GM19452 (cell line): ENCODE measurements around the gene MICAL3.

Source experiments
- ATAC-seq: cut with Tn5 transposase; IDR thresholded peaks from one replicate; pipeline ENCODE4 v1.9.1; 2021; ENCODE audit not compliant: unreplicated experiment

The MICAL3 gene

GRCh38 chr22:17825876-17826550 lies 198.3 kb downstream of the MICAL3 start:
- no peak for ATAC-seq

DNA sequence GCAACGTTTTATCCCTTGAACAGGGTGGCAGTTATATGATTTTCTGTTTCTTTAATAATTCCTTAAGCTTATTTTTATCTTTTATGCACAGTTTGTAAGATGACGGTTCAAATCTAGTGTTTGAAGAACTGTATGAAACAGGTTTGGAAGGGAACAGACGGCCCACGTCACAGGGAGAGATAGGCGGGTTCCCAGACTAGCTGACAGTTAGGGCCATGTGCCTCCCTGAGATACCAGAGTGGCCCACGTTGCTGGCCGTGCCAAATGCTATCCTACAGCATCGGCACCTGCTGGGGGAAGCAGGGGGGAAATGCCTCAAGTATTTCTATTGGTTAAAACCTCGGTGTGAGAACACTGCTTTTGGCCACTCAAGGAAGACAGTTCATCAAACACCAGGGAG lies 199.9 kb downstream of the MICAL3 start:
- ATAC-seq, result no peak

DNA sequence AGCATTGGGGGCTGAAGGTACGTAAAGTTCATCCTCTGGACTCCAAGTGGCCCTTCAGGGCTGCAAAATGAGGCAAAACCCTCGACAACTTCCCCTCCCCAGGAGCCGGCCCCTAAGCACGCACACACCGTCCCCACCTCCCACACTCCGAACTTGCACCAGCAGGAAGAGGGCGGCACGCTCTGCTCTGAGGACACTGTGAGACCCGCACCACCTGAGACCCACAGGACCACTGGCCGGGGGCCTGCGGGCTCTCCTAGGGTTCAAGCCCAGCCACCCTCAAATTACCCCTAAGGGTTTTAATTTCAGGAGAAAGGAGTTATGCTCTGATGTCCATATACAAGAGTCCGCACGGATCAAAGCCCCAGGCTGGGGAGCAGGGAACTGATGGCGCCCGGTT lies 200.4 kb downstream of the MICAL3 start:
- no peak for ATAC-seq

DNA sequence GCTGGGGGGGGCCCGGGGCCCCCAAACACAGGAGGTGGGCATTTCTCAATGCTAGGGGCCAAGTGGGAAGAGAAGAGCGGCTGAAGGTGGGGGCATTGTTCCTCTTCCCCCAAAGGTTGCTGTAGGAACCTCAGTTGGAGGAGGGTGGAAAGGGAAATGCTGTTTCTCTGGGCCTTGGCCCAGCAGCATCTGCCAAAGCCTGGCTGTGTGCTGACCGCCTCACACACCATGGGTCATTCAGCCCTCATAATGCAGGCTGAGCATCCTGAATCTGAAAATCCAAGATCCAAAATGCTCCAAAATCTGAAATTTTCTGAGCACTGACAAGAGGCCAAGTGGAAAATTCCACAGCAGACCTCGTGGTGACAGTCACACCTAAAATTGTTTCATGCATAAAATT lies 201.1 kb downstream of the MICAL3 start:
- ATAC-seq, result no peak

- ATAC-seq, result no peak
Measured at GRCh38 chr22:17822087-17822486, 202.3 kb downstream of the MICAL3 start.

DNA sequence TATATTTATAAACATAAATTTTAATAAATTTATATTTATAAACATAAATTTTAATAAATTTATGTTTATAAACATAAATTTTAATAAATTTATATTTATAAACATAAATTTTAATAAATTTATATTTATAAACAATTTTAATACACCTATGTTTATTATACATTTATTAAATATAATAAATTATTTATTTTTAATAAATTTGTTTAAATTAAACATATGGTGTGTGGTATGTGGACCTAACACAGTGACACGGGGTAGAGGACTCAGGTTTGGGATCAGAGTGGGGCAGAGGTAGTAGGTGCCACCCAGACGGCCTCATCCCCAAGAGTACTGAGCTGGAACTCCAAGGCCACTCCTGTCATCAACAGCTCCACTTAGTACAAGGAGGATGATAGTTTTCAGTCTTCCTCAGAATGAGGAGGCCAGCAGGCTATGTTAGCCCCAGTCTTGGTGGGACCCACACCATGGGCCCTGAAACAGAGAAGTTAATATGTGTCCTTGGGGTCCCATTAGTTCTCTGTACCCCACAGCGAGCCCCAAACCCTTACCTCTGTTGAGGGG lies 203.4 kb downstream of the MICAL3 start:
- no peak for ATAC-seq

- ATAC-seq, result no peak
Measured at GRCh38 chr22:17818649-17819048, 205.7 kb downstream of the MICAL3 start.

DNA sequence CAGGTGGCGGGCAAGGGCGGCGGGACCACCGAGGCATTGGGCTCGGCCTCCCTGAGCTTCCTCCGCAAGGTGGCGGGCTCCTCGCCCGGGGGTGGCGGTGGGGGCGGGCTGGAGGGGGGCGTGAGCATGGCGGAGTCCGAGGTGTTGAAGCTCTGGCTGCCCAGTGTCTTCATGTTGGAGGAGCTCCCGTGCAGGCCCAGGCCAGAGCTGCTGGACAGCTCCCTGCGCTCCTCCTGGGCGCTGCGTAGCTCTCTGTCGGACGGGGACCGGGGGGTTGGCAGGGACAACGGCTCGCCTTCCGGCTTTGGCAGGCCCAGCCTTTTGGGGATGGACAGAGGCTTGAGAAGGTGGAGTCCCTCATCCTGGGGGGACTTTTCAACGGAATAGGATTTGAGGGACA lies 206.2 kb downstream of the MICAL3 start:
- no peak for ATAC-seq

GRCh38 chr22:17817511-17818065 lies 206.8 kb downstream of the MICAL3 start:
- no peak for ATAC-seq

DNA sequence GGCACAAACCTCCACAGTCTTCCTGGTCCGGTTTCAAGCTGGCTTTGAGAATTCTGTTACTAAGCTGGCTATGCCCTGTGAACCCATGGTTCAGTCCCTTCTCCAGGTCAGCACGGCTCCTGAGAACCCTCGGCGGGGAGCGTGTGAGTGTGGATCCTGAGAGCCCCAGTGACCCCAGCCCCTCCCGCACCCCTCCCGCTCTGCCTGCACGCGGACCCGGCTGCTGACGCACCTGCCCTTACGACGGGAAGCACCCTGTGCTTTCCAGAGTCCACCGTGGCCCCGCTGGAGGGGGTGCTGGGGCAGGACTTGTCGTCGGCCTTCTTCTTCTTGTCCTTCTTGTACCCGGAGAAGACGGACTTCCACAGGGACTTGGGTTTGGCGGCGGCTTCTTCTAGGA lies 207.3 kb downstream of the MICAL3 start:
- no peak for ATAC-seq

DNA sequence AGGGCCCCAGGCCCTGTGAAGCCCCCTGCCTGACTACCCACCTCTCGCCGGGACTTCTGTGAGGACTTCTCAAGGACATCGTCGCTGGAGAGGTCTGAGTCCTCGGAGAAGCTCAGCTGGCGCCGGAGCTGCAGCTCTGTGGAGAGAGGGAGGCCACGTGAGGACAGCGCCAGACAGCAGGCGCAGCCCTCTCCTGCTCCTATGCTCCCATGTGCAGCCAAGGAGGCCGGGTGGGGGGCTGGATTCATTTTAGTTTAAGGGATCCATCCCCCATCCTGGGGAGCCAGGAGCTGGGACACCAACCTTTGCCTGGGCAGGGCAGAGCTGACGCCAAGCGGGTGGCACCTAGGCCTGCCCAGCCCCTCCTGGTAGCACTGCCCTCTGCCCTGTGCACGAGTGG lies 207.7 kb downstream of the MICAL3 start:
- ATAC-seq, result no peak

GRCh38 chr22:17815703-17816254 lies 208.6 kb downstream of the MICAL3 start:
- ATAC-seq, result no peak

DNA sequence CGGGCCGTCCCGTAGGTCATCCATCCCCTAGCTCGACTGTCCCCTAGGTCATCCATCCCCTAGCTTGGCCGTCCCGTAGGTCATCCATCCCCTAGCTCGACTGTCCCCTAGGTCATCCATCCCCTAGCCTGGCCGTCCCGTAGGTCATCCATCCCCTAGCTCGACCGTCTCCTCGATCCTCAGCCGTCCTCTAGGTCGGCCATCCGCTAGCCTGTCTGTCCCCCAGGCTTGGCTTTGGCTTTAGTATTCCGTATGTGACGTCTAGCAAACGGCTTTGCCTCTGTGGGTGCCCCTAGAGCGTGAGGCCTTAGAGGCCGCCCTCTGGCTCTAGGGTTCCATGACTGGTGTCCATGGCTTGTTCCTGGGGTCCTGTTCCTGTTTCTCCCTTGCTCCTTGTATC lies 209.5 kb downstream of the MICAL3 start:
- ATAC-seq, result no peak

GRCh38 chr22:17814084-17814483 lies 210.3 kb downstream of the MICAL3 start:
- ATAC-seq, result no peak

DNA sequence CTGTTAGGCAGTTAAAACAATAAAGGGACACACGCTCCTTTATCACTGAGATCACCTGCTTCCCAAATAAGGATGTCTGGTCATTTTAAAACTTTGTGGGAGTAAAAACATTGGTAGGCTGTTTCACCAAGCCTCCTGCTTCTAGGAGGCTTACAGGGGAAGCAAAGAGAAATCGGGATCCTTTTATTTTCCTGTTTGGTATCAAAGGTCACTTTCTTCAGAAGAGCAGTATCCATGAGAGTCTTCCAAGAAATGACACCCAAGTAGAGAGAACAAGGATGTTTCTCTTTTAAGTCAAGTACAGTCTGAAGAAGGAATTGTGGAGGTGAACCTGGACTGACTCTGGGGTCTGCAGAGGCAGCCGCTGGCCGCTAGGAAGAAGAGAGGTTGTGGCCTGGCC lies 213.2 kb downstream of the MICAL3 start:
- ATAC-seq, result no peak

GRCh38 chr22:17810570-17811116 lies 213.7 kb downstream of the MICAL3 start:
- no peak for ATAC-seq

GRCh38 chr22:17808693-17809403 lies 215.5 kb downstream of the MICAL3 start:
- no peak for ATAC-seq

DNA sequence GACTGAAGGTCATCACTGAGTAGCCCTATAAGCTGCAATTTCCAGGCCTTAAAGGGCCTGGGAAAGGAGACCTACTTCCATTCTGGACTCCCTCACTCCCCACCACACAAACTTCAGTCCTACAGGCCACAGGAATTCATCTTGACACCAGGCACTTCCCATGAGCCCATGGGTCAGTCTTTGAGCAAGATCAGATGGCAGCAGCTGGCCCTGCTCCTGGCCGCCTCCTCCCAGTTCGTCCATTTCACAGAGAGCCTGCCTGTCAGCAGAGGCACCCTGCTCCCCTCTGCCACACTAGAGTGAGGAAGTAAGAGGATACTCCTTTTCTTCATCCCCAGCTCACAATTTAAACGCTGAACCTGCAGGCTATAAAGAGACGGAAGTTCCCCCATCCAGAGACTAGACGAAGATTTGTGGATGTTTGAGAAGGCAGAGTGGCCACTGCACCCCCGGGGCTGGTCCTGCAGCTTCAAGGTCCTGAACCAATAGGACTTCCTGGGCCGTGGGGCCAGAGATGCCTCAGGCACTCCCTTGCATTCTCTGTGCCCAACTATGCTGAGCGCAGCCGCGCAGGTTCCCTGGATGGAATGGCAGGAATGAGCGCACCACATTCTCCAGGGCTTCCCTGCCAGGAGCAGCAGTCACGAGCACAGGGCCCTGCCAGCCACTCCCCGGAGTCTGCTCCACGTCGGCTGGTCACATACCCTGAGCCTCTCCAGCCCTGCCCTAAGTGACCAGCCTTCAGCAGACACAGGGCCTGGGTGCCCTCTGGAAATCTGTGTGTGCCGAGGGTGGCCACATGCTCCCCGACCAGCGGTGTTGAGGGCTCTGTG lies 216.6 kb downstream of the MICAL3 start:
- no peak for ATAC-seq

GRCh38 chr22:17807086-17807485 lies 217.3 kb downstream of the MICAL3 start:
- no peak for ATAC-seq

- ATAC-seq, result no peak
Measured at GRCh38 chr22:17806437-17806836, 217.9 kb downstream of the MICAL3 start.
